PC-9 (cell line): ENCODE data around the gene ID1.

Experiments
- CTCF ChIP-seq: fragments of 200-600 bp; sonication (generic); conservative IDR thresholded peaks from 2 replicates; pipeline ENCODE4 v1.6.1; 2017; ENCODE audit warnings: mixed run types, antibody characterized with exemption, mild to moderate bottlenecking, moderate library complexity
- EZH2 ChIP-seq: fragments of 200-600 bp; sonication (generic); IDR thresholded peaks from 2 replicates; pipeline ENCODE4 v1.8.0; 2017; ENCODE audit warnings: antibody characterized with exemption, low read depth

- TF ChIP-seq EZH2 (no peak), CTCF (no peak)
Observed at GRCh38 chr20:31638317-31638716, 33.2 kb downstream of the ID1 start.
